B cell (primary cell): ENCODE data around the gene HDLBP. TPM values are rescaled to one million over a fixed set of nuclear protein-coding genes. Genes with fewer than 3 reads are reported as not detected.

ENCODE experiments used
- ATAC-seq: fragments of 200-7000 bp; cut with Tn5 transposase; one replicate; pipeline ENCODE4 v1.10.0; 2021; ENCODE audit warnings: low read depth, mild to moderate bottlenecking, moderate number of reproducible peaks, moderate library complexity
- CTCF ChIA-PET: fragments of 350-600 bp; sonication (Branson Sonifier 250); formaldehyde crosslinking; loops from one replicate; lab custom pipeline; 2021; ENCODE audit warnings: antibody characterized with exemption, inconsistent platforms; lab: Charles Lee
- POLR2A ChIA-PET: fragments of 350-600 bp; sonication (Branson Sonifier 250); formaldehyde crosslinking; loops from one replicate; lab custom pipeline; 2021; ENCODE audit warnings: antibody characterized with exemption; lab: Charles Lee
- DNase-seq: peaks from one replicate; pipeline ENCODE4 v3.0.0; 2013
- H2AFZ ChIP-seq: 2 replicates; pipeline ENCODE4 v1.6.1; 2012; ENCODE audit warnings: mild to moderate bottlenecking, low read depth, low read length; ENCODE audit not compliant: insufficient read depth, poor library complexity, severe bottlenecking
- H3K27ac ChIP-seq, 2 donors: 1 replicate in 1 of 2; 2 replicates in 1 of 2; pipeline ENCODE4 v1.5.1; 2012 to 2013; ENCODE audit warnings: low read length in 2 of 2, mild to moderate bottlenecking in 2 of 2, moderate library complexity in 1 of 2
- H3K27me3 ChIP-seq, 4 experiments: fragments of 200-600 bp in 1 of 4; sonication (generic) in 1 of 4; replicated peaks in 1 of 4; 1 replicate in 2 of 4; 2 replicates in 2 of 4; pipeline versions ENCODE4 v1.6.1 to v1.7.0; 2013 to 2016; ENCODE audit warnings: low read length in 3 of 4, mild to moderate bottlenecking in 2 of 4, mixed read lengths in 1 of 4, moderate library complexity in 1 of 4; ENCODE audit not compliant: insufficient read depth in 4 of 4, control insufficient read depth in 3 of 4; ENCODE audit errors: control extremely low read depth in 1 of 4
- H3K36me3 ChIP-seq, 2 experiments: replicated peaks in 1 of 2; 1 replicate in 1 of 2; 2 replicates in 1 of 2; pipeline versions ENCODE4 v1.6.1 to v1.7.1; 2013; ENCODE audit warnings: low read length in 1 of 2; ENCODE audit not compliant: insufficient read depth in 2 of 2, control insufficient read depth in 1 of 2; ENCODE audit errors: control extremely low read depth in 1 of 2, extremely low read depth in 1 of 2
- H3K4me1 ChIP-seq, 2 donors: fragments of 200-600 bp in 1 of 2; sonication (generic) in 1 of 2; 1 replicate in 1 of 2; 2 replicates in 1 of 2; pipeline versions ENCODE4 v1.5.1 to v1.6.1; 2013 to 2017; ENCODE audit warnings: low read length in 2 of 2; ENCODE audit not compliant: control insufficient read depth in 2 of 2, insufficient read depth in 2 of 2
- H3K4me2 ChIP-seq: replicated peaks from 2 replicates; pipeline ENCODE3; 2012; ENCODE audit warnings: mild to moderate bottlenecking, low read depth, low read length; ENCODE audit not compliant: poor library complexity, severe bottlenecking
- H3K4me3 ChIP-seq, 5 experiments: fragments of 200-600 bp in 1 of 5; sonication (generic) in 1 of 5; 1 replicate in 3 of 5; 2 replicates in 2 of 5; pipeline versions ENCODE4 v1.5.1 to v1.7.0; 2011 to 2016; ENCODE audit warnings: low read length in 4 of 5, mild to moderate bottlenecking in 4 of 5, low read depth in 2 of 5, control low read depth in 1 of 5, moderate library complexity in 1 of 5; ENCODE audit not compliant: insufficient read depth in 1 of 5; ENCODE audit errors: control extremely low read depth in 1 of 5, extremely low read depth in 1 of 5
- H3K79me2 ChIP-seq: fragments of 200-600 bp; sonication (generic); one replicate; pipeline ENCODE4 v1.6.0; 2016; ENCODE audit warnings: low read length; ENCODE audit not compliant: control insufficient read depth, insufficient read depth
- H3K9ac ChIP-seq: fragments of 200-600 bp; sonication (generic); 2 replicates; pipeline ENCODE4 v1.6.1; 2017; ENCODE audit warnings: mild to moderate bottlenecking, low read length, moderate library complexity
- H3K9me3 ChIP-seq, 3 donors: one replicate each; pipeline versions ENCODE4 v1.6.1 to v1.7.1; 2013; ENCODE audit warnings: low read length in 2 of 3; ENCODE audit not compliant: control insufficient read depth in 2 of 3, insufficient read depth in 1 of 3; ENCODE audit errors: control extremely low read depth in 1 of 3
- H4K20me1 ChIP-seq: 2 replicates; pipeline ENCODE4 v1.6.0; 2012; ENCODE audit warnings: mild to moderate bottlenecking, low read length; ENCODE audit not compliant: insufficient read depth, control insufficient read depth, poor library complexity, severe bottlenecking
- H3K27ac Mint-ChIP-seq: one replicate; pipeline ENCODE4 v1.8.0; 2021; ENCODE audit warnings: mixed read lengths
- H3K27me3 Mint-ChIP-seq: one replicate; pipeline ENCODE4 v1.8.0; 2021; ENCODE audit warnings: mixed read lengths
- H3K4me1 Mint-ChIP-seq: one replicate; pipeline ENCODE4 v1.8.0; 2021; ENCODE audit warnings: mixed read lengths
- H3K4me3 Mint-ChIP-seq: one replicate; pipeline ENCODE4 v1.8.0; 2021; ENCODE audit warnings: mixed read lengths
- H3K9me3 Mint-ChIP-seq: one replicate; pipeline ENCODE4 v1.8.0; 2022; ENCODE audit warnings: mixed read lengths; ENCODE audit not compliant: insufficient read depth
- EZH2 ChIP-seq: IDR thresholded peaks from 2 replicates; pipeline ENCODE4 v1.6.1; 2012; ENCODE audit warnings: borderline replicate concordance, low read depth, mild to moderate bottlenecking, moderate library complexity, low read length; ENCODE audit not compliant: insufficient read depth, poor library complexity, severe bottlenecking
- WGBS: methylation state at CpG from one replicate; pipeline ENCODE4 v1.1.5; 2013; ENCODE audit warnings: missing lambda C conversion rate; ENCODE audit not compliant: insufficient coverage; 5-methylcytosine and 5-hydroxymethylcytosine counted together
- intact Hi-C: fragments of 100-400 bp; cut with micrococcal nuclease; formaldehyde crosslinking; loops from one replicate; pipeline ENCODE4 v1.10.0; 2022
- polyA plus RNA-seq: library from polyadenylated mRNA; depleted of rRNA; stranded (reverse); fragments of >200 nt; gene quantifications from 2 replicates; pipeline ENCODE4 v1.2.3, GENCODE V29; 2012
- total RNA-seq, 2 donors: library from RNA; stranded (reverse); fragments of 120-200 nt in 1 of 2; gene quantifications; 1 replicate in 1 of 2; 2 replicates in 1 of 2; pipeline versions ENCODE4 v1.2.3 to v1.2.4, GENCODE V29; 2013 to 2022
- TF ChIP-seq, protein P1 (sequence below): fragments of 200-600 bp; IDR thresholded peaks from one replicate; pipeline ENCODE4 v1.8.0; 2022; ENCODE audit warnings: antibody characterized with exemption, mild to moderate bottlenecking

The HDLBP gene
- total and polyA plus RNA-seq, 2 donors (not counting 1 experiment from before 2014, with no cell fraction given) = 55.1 to 127 TPM

- TF ChIP-seq EZH2 = no peak
- TF ChIP-seq, protein P1, sequence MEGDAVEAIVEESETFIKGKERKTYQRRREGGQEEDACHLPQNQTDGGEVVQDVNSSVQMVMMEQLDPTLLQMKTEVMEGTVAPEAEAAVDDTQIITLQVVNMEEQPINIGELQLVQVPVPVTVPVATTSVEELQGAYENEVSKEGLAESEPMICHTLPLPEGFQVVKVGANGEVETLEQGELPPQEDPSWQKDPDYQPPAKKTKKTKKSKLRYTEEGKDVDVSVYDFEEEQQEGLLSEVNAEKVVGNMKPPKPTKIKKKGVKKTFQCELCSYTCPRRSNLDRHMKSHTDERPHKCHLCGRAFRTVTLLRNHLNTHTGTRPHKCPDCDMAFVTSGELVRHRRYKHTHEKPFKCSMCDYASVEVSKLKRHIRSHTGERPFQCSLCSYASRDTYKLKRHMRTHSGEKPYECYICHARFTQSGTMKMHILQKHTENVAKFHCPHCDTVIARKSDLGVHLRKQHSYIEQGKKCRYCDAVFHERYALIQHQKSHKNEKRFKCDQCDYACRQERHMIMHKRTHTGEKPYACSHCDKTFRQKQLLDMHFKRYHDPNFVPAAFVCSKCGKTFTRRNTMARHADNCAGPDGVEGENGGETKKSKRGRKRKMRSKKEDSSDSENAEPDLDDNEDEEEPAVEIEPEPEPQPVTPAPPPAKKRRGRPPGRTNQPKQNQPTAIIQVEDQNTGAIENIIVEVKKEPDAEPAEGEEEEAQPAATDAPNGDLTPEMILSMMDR = no peak
- Histone ChIP-seq H3K27me3 (no peaks in the 10 kb centered on the region), H3K9me3 (peaks cover 0 to 5% (median 0%) of the 10 kb centered on the region in 3 donors), H3K4me2 (no peak overlapping the region), H3K79me2 (no peaks in the 10 kb centered on the region), H3K9ac (no peak overlapping the region), H2AFZ (no peak overlapping the region), H3K36me3 (peaks cover 7 to 60% of the 10 kb centered on the region in 2 experiments), H3K4me1 (peaks cover 4 to 6% of the 10 kb centered on the region in 2 donors), H3K4me3 (no peak overlapping the region), H4K20me1 (no peaks in the 10 kb centered on the region), H3K27ac (no peak overlapping the region)
- Mint-ChIP-seq H3K4me3 (no peak overlapping the region), H3K9me3 (no peaks in the 10 kb centered on the region), H3K27ac (no peak overlapping the region), H3K4me1 (no peaks in the 10 kb centered on the region), H3K27me3 (no peaks in the 10 kb centered on the region)
- POLR2A ChIA-PET = no interaction called here
- WGBS = no CpG with 5 or more reads among the region's 2 CpGs
- ATAC-seq (no peak), DNase-seq (no peak)
- intact Hi-C loops = no loop called here
- CTCF ChIA-PET = interaction anchor here (1.1 kb wide), 1 partner anchor 34 kb away, joined by 3 read pairs; no protein-coding TSS in a partner anchor
Measured at GRCh38 chr2:241350530-241350877, 35.0 kb upstream of the HDLBP start.

DNA sequence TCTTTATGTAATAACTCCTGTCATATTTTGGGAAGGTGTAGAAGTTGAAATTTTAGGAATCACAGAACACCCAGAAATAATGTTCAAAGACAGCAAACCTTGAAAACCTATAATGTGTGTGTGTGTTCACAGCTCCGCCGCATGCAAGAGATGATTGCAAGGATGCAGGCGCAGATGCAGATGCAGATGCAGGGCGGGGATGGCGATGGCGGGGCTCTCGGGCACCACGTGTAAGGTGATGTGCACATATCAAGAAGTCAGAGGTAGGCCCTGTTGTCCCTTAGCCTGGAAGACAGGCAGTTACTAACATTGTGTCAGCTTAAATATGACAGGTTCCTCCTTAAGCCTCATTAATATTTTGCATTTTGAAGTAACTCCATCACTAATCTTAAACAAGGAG, 34.5 kb upstream of the HDLBP start:
- Histone ChIP-seq H2AFZ (no peak overlapping the region), H3K79me2 (no peaks in the 10 kb centered on the region), H3K9ac (no peak overlapping the region), H3K9me3 (no peaks in the 10 kb centered on the region), H3K27me3 (no peaks in the 10 kb centered on the region), H3K27ac (no peak overlapping the region), H3K4me2 (no peak overlapping the region), H4K20me1 (no peaks in the 10 kb centered on the region), H3K4me3 (no peak overlapping the region), H3K4me1 (peaks cover under 1 to 3% of the 10 kb centered on the region in 2 donors), H3K36me3 (peaks cover 7 to 65% of the 10 kb centered on the region in 2 experiments)
- Mint-ChIP-seq H3K27me3 (no peaks in the 10 kb centered on the region), H3K9me3 (no peaks in the 10 kb centered on the region), H3K27ac (no peak overlapping the region), H3K4me3 (no peak overlapping the region), H3K4me1 (no peaks in the 10 kb centered on the region)
- TF ChIP-seq EZH2 = no peak
- TF ChIP-seq, protein P1 = no peak
- no peak for DNase-seq
- ChIA-PET POLR2A (no interaction called here), CTCF (interaction anchor here (1.4 kb wide), 1 partner anchor 26 kb away, joined by 3 read pairs; no protein-coding TSS in a partner anchor)
- ATAC-seq = no peak
- intact Hi-C loops = no loop called here
- WGBS = 98% methylated on average over 8 of the region's 8 CpGs
